ENCODE measurements around the gene TULP4. TPM values are rescaled to one million over a fixed set of nuclear protein-coding genes. Genes with fewer than 3 reads are reported as not detected.

The TULP4 gene
- total and polyA plus RNA-seq, 10 donors: 1.8 to 143 (median 78.1) TPM

DNA sequence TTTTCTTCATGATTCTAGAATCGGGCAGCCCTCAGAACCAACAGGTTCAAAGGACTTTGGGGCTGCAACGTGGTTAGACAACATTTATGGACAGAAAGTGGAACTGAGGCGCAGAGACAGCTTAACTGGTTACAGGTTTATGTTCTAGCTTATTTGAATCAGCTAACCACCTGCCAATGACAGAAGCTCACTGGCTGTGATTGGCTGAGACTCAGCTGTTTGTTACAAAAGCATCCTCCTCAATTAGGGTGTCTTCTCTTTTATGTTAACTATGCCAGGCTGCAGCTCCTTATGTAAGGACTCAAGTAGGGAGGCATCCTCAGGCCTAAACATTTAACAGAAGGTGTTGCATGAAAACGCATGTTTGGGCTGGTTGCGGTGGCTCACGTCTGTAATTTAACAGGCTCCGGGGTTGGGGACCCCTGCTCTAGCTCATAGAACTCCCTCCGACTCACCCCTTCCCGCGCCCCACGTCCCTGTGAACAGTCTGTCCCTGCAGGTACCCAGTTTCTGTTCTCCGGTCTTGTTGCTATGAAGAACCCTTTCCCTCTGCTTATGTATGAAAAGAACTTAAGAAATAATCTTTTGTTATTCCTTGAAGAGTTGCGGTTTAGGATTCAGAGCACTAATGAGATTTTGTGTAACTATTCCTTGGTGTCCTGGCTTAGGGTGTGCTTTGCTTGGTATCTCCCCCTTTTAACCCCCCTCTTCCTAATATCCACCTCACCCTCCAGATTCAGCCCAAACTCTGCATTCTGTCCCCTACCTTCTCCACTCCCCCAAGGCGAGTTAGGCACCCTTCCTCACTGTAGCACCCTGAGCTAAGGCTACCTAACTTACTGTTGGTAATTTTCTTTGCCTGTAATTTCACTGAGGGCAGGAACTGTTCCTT lies 246.4 kb downstream of the TULP4 start:
- DNase-seq: peak; percentile 71
- Histone ChIP-seq H3K27me3 (replicated peaks in 1 of 7) (no peaks in the 10 kb centered on the region), H3K27ac (peak overlapping the region in 1 of 8 donors; percentile 97), H3K4me3 (no peak overlapping the region), H3K4me1 (peaks cover 10 to 48% (median 40%) of the 10 kb centered on the region in 6 donors), H3K9me3 (no peaks in the 10 kb centered on the region), H3K36me3 (no peaks in the 10 kb centered on the region)
- TF ChIP-seq, protein P1, sequence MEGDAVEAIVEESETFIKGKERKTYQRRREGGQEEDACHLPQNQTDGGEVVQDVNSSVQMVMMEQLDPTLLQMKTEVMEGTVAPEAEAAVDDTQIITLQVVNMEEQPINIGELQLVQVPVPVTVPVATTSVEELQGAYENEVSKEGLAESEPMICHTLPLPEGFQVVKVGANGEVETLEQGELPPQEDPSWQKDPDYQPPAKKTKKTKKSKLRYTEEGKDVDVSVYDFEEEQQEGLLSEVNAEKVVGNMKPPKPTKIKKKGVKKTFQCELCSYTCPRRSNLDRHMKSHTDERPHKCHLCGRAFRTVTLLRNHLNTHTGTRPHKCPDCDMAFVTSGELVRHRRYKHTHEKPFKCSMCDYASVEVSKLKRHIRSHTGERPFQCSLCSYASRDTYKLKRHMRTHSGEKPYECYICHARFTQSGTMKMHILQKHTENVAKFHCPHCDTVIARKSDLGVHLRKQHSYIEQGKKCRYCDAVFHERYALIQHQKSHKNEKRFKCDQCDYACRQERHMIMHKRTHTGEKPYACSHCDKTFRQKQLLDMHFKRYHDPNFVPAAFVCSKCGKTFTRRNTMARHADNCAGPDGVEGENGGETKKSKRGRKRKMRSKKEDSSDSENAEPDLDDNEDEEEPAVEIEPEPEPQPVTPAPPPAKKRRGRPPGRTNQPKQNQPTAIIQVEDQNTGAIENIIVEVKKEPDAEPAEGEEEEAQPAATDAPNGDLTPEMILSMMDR (IDR thresholded peaks at IDR 0.05 in 8 of 11, conservative IDR thresholded peaks at IDR 0.05 in 3 of 11): no peak
- TF ChIP-seq POLR2AphosphoS5 (IDR thresholded peaks at IDR 0.05): no peak
- TF ChIP-seq POLR2A (IDR thresholded peaks at IDR 0.05): no peak
- 91 to 96% (median 95%) methylated on average over 14 of the region's 14 CpGs for WGBS, 5 donors
- intact Hi-C loops (cut with DNase I; ENCODE audit: low total_unique reads): no loop called here

DNA sequence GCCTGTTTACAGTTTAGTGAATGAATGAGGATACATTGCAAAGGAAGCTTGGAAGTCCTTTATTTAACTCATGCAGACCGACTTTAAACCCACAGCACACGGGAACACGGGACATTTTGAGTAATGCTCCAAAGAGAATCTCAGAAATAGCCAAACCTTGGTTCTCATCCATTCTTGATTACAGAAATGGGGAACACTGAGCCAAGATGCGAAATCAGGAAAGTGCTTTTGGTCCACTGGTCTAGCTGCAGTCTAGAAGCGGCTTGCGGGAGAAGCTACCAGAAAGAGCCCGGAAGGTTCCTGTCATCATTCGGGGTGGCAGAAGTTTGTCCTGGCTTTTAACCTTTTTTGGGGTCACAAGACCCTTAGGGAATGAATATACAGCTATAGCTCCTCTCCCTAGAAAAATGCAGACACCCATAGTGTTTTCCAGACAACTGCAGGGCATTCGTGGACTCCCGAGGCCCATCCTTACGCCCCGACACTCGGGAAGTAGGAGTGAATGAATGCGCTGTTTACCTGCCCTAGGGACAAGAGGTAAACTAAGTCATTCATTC lies 247.2 kb downstream of the TULP4 start:
- no peaks in the 10 kb centered on the region for H3K36me3 ChIP-seq
- WGBS, 5 donors: 46 to 55% (median 49%) methylated on average over 14 of the region's 14 CpGs
- H3K27ac ChIP-seq: peak overlapping the region; percentile 90 to 97 (median 94)

DNA sequence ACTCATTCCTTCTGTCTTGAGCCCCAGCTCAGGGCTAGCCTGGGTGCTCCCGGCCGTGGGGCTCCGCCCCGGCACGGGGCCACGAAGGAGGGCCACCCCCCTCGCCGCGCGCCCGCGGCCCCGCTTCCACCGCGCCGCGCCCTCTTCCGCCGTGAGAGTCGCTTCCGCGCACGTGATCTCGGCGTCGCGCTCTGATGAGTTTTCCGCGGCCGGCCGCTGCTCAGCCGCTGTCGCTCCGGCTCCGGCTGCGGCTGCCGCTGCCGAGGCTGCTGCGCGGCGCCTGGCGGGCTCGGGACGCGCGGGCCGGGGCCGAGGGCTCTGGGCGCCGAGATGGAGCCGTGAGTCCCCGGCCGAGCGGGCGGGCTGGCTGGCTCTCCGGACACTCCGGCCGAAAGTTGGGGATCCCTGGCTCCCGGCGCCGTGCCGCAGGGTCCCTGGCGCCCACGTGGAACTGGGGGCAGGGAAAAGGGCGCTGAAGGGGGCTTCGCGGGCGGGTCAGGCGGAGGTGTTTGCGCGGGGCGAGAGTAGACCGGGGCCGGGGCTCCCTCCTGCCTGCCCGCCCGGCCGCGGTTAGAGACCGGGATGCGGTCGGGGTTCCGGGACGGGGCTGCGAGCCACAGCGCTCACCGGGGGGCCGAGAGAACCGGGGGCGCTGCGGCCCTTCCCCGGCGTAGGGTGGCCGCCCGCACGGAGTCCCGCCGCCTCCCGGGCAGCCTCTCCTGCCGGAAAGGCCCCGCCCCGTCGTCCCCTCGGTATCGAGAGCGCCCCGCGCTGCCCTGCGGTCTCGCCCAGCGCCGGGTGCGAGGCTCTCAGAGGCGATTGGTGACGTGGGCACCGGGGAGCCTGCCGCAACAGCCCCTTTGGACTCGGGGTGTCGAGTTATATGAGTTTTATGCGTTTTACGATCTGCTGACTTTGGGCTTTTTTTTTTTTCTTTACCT lies 247.9 kb downstream of the TULP4 start, which contains the start of gene TMEM181:
Gene TMEM181, plus strand, starts transcription at position 197 of the 941 bp plus-strand sequence. Its CDS starts 134 bp downstream, at position 331.
- intact Hi-C loops (cut with DNase I; ENCODE audit: low total_unique reads): no loop called here
- 0 to 1% (median 1%) methylated on average over 71 to 120 of the region's 120 CpGs for WGBS, 5 donors
- TF ChIP-seq, protein P1 (IDR thresholded peaks at IDR 0.05 in 8 of 11, conservative IDR thresholded peaks at IDR 0.05 in 3 of 11): peak in 1 of 11 experiments; percentile 5
- TF ChIP-seq POLR2A (IDR thresholded peaks at IDR 0.05) (peak in 2 of 3 donors; percentile 36 to 69), POLR2AphosphoS5 (IDR thresholded peaks at IDR 0.05) (peak; percentile 91 to 93 (median 92))
- Histone ChIP-seq H3K27me3 (replicated peaks in 1 of 7) (no peaks in the 10 kb centered on the region), H3K4me3 (peak within 1 kb of the TSS; percentile 84 to 98 (median 94)), H3K27ac (peak within 1 kb of the TSS; percentile 90 to 97 (median 94)), H3K4me1 (peaks cover 10 to 62% (median 54%) of the 10 kb centered on the region in 6 donors), H3K9me3 (no peaks in the 10 kb centered on the region), H3K36me3 (no peaks in the 10 kb centered on the region)
- DNase-seq: peak; percentile 98

More for the DNA sequence above, 247.2 kb downstream of the TULP4 start:
- no peaks in the 10 kb centered on the region for H3K27me3 ChIP-seq (replicated peaks in 1 of 7)
- peak overlapping the region; percentile 84 to 98 (median 94) for H3K4me3 ChIP-seq
- no peaks in the 10 kb centered on the region for H3K9me3 ChIP-seq
- intact Hi-C loops (cut with DNase I; ENCODE audit: low total_unique reads): no loop called here
- peaks cover 10 to 56% (median 48%) of the 10 kb centered on the region in 6 donors for H3K4me1 ChIP-seq
- no peak for TF ChIP-seq POLR2A (IDR thresholded peaks at IDR 0.05)
- TF ChIP-seq, protein P1 (IDR thresholded peaks at IDR 0.05 in 8 of 11, conservative IDR thresholded peaks at IDR 0.05 in 3 of 11): no peak
- TF ChIP-seq POLR2AphosphoS5 (IDR thresholded peaks at IDR 0.05): no peak
- DNase-seq: no peak
